GM18505 (cell line): ENCODE results near the gene LRRC66.

Experiments used
- ATAC-seq: cut with Tn5 transposase; IDR thresholded peaks from one replicate; pipeline ENCODE4 v1.9.1; 2021; ENCODE audit not compliant: unreplicated experiment
- POLR2A ChIP-seq: IDR thresholded peaks from 4 replicates; pipeline ENCODE4 v1.6.1; 2011; ENCODE audit warnings: borderline replicate concordance; ENCODE audit not compliant: insufficient read depth, insufficient read length; ENCODE audit errors: extremely low read depth

The LRRC66 gene, protein sequence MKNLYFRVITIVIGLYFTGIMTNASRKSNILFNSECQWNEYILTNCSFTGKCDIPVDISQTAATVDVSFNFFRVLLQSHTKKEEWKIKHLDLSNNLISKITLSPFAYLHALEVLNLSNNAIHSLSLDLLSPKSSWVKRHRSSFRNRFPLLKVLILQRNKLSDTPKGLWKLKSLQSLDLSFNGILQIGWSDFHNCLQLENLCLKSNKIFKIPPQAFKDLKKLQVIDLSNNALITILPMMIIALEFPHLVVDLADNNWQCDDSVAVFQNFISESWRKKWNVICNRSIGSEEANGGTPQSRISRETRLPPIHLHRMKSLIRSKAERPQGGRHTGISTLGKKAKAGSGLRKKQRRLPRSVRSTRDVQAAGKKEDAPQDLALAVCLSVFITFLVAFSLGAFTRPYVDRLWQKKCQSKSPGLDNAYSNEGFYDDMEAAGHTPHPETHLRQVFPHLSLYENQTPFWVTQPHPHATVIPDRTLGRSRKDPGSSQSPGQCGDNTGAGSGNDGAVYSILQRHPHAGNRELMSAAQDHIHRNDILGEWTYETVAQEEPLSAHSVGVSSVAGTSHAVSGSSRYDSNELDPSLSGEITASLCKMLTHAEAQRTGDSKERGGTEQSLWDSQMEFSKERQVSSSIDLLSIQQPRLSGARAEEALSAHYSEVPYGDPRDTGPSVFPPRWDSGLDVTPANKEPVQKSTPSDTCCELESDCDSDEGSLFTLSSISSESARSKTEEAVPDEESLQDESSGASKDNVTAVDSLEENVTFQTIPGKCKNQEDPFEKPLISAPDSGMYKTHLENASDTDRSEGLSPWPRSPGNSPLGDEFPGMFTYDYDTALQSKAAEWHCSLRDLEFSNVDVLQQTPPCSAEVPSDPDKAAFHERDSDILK

GRCh38 chr4:52019936-52020657 lies at the start of gene LRRC66:
Gene LRRC66 (minus strand): TSS chr4:52020363. CDS start chr4:52017613, 2,750 bp downstream.
- ATAC-seq, result no peak
- TF ChIP-seq POLR2A, result no peak

GRCh38 chr4:52069571-52069970 lies 49.4 kb upstream of the LRRC66 start:
- TF ChIP-seq POLR2A, result no peak
- ATAC-seq, result no peak

- no peak for TF ChIP-seq POLR2A
- ATAC-seq, result no peak
Measured at GRCh38 chr4:52059372-52059771, 39.2 kb upstream of the LRRC66 start.

GRCh38 chr4:52058275-52058674 lies 38.1 kb upstream of the LRRC66 start:
- no peak for TF ChIP-seq POLR2A
- no peak for ATAC-seq

GRCh38 chr4:52057196-52057595 lies 37.0 kb upstream of the LRRC66 start:
- no peak for ATAC-seq
- TF ChIP-seq POLR2A, result no peak

DNA sequence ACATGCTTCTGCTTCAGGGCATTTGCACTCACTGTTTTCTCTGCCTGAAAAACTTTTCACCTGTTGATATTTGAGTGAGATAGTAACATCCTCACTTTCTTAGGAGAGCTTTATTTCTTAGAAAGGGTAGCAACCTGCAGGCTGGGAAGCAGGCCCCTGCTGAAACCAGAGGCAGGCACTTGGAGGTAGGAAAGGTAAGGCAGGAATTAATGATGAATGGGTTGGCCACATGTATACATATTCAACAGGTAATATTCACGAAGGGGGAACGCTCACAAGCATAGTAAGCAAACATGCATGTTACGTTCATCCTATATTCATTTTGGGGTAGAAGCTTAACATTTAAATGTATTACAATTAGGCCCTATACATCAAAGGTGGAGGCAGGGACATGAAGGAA lies 34.1 kb upstream of the LRRC66 start:
- TF ChIP-seq POLR2A, result no peak
- ATAC-seq, result no peak

GRCh38 chr4:52052475-52052780 lies 32.3 kb upstream of the LRRC66 start:
- no peak for TF ChIP-seq POLR2A
- ATAC-seq, result peak; percentile 50

DNA sequence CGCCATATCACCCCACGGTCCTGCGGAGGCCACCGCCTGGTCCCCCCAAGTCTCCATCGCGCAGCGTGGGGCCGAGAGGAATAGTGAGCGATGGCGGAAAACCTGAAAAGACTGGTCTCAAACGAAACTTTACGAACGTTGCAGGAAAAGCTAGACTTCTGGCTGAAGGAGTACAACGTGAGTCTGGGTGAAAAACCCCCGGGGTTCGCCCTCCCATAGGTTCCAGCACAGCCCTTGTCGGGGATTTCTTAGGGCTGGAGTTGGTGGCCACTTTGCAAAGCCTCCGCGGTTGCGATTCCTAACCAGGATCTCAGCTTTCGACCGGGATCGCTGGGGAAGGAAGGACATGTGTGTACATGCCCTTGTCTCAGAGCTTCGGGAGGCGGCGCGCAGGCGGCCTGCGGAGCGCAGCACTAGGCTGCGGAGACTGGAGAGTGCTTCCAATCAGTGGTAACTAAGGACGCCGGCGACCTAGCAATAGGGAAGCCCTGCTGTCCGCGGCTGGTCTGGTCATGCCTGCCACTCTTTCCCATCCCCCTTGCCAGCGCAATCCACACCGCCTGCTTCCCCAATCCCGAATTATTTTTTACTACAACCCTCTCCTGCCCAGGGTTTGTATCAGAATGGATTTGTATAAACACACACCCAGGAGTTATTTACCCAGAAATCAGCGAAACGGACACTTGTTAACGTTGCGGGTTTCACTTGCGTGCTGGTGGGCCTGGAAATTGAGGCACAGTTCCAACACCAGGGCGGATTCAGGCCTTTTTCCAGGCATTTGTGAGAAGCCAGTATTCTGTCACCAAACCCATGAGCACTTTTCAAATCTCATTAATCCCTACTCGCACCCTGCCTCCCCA lies 31.7 kb upstream of the LRRC66 start:
- peak; percentile 62 for ATAC-seq

DNA sequence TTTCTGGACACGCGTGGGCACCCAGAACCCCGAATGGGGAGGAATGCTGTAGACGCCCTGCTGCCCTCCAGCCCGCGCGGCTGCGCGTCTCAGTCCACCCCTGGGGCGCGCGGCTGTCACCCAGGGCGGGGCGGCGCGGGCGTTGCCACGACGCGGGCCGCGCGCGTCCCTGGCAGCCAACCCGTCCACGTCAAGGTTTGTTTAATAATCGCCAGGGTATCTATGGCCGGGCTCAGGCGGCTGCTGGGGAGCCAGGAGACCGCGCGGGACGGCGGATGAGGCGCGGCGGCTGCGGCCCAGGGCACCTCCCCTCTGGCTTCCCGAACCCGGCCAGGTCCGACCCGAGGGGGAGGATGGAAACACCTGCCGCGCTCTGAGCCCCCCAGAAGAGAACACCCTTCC lies 31.1 kb upstream of the LRRC66 start, which contains the start of gene SPATA18:
TSS of gene SPATA18 (plus strand) at position 92 of the 402 bp plus-strand sequence. CDS start 401 bp downstream, outside the sequence.
- ATAC-seq, result peak; percentile 50
- TF ChIP-seq POLR2A, result no peak

More for the DNA sequence above, 31.7 kb upstream of the LRRC66 start:
- no peak for TF ChIP-seq POLR2A

- ATAC-seq, result no peak
- TF ChIP-seq POLR2A, result no peak
Measured at GRCh38 chr4:52049266-52049665, 29.1 kb upstream of the LRRC66 start.

GRCh38 chr4:52045028-52045427 lies 24.9 kb upstream of the LRRC66 start:
- ATAC-seq, result no peak
- no peak for TF ChIP-seq POLR2A
